Liver (tissue), 9 donors: ENCODE data around the gene GALNTL6. TPM values are rescaled to one million over a fixed set of nuclear protein-coding genes. Genes with fewer than 3 reads are reported as not detected.

ENCODE experiments used
- DNase-seq: peaks from one replicate; pipeline ENCODE4 v3.0.0-alpha.2; 2017; ENCODE audit warnings: low spot score
- H3K27ac ChIP-seq, 2 donors: one replicate each; pipeline ENCODE4 v1.7.0; 2013; ENCODE audit warnings: inconsistent platforms in 2 of 2, low read length in 2 of 2, control low read depth in 1 of 2, low read depth in 1 of 2, mild to moderate bottlenecking in 1 of 2
- H3K27me3 ChIP-seq, 4 donors: one replicate each; pipeline versions ENCODE4 v1.6.1 to v1.7.0; 2013; ENCODE audit warnings: low read length in 3 of 4, inconsistent platforms in 1 of 4, mild to moderate bottlenecking in 1 of 4, moderate library complexity in 1 of 4; ENCODE audit not compliant: control insufficient read depth in 4 of 4, insufficient read depth in 4 of 4
- H3K36me3 ChIP-seq, 4 donors: one replicate each; pipeline versions ENCODE4 v1.6.1 to v1.7.0; 2013; ENCODE audit warnings: low read length in 3 of 4, mild to moderate bottlenecking in 3 of 4, low read depth in 1 of 4, moderate library complexity in 1 of 4; ENCODE audit not compliant: control insufficient read depth in 4 of 4, insufficient read depth in 3 of 4
- H3K4me1 ChIP-seq, 4 donors: one replicate each; pipeline versions ENCODE4 v1.6.1 to v1.7.0; 2013; ENCODE audit warnings: low read length in 3 of 4, mild to moderate bottlenecking in 3 of 4, moderate library complexity in 1 of 4; ENCODE audit not compliant: control insufficient read depth in 4 of 4, insufficient read depth in 4 of 4
- H3K4me3 ChIP-seq, 3 donors: one replicate each; pipeline versions ENCODE4 v1.6.1 to v1.7.0; 2013; ENCODE audit warnings: low read length in 3 of 3, control low read depth in 1 of 3, low read depth in 1 of 3, mild to moderate bottlenecking in 1 of 3
- H3K9ac ChIP-seq, 2 donors: one replicate each; pipeline ENCODE4 v1.7.0; 2013; ENCODE audit warnings: low read length in 2 of 2, mild to moderate bottlenecking in 2 of 2, moderate library complexity in 2 of 2, control low read depth in 1 of 2, low read depth in 1 of 2
- H3K9me3 ChIP-seq, 4 donors: one replicate each; pipeline versions ENCODE4 v1.6.1 to v1.7.0; 2013; ENCODE audit warnings: low read length in 3 of 4; ENCODE audit not compliant: control insufficient read depth in 4 of 4
- EGR1 ChIP-seq, 2 donors: IDR thresholded peaks; 2 replicates each; pipeline ENCODE4 v1.6.1; 2016 to 2018; ENCODE audit warnings: antibody characterized with exemption in 2 of 2, low read depth in 2 of 2
- FOXA1 ChIP-seq: IDR thresholded peaks from 2 replicates; pipeline ENCODE4 v1.6.1; 2016; ENCODE audit warnings: antibody characterized with exemption
- FOXA2 ChIP-seq: IDR thresholded peaks from 2 replicates; pipeline ENCODE4 v1.6.1; 2016; ENCODE audit warnings: antibody characterized with exemption
- GABPA ChIP-seq, 2 donors: IDR thresholded peaks in 1 of 2; conservative IDR thresholded peaks in 1 of 2; 2 replicates each; pipeline ENCODE4 v1.6.1; 2016; ENCODE audit warnings: antibody characterized with exemption in 2 of 2, mild to moderate bottlenecking in 1 of 2, moderate library complexity in 1 of 2
- HNF4A ChIP-seq, 2 donors: conservative IDR thresholded peaks; 2 replicates each; pipeline ENCODE4 v1.6.1; 2016; ENCODE audit warnings: antibody characterized with exemption in 2 of 2, mild to moderate bottlenecking in 2 of 2
- MAX ChIP-seq: IDR thresholded peaks from 2 replicates; pipeline ENCODE4 v1.6.1; 2016; ENCODE audit warnings: antibody characterized with exemption
- NR2F2 ChIP-seq: IDR thresholded peaks from 2 replicates; pipeline ENCODE4 v1.6.1; 2016; ENCODE audit warnings: antibody characterized with exemption
- RAD21 ChIP-seq, 2 donors: IDR thresholded peaks; 2 replicates each; pipeline ENCODE4 v1.6.1; 2016; ENCODE audit warnings: antibody characterized with exemption in 2 of 2, mild to moderate bottlenecking in 2 of 2
- RXRA ChIP-seq, 2 donors: IDR thresholded peaks; 2 replicates each; pipeline ENCODE4 v1.6.1; 2017 to 2018; ENCODE audit warnings: antibody characterized with exemption in 2 of 2, mild to moderate bottlenecking in 1 of 2
- TAF1 ChIP-seq: conservative IDR thresholded peaks from 2 replicates; pipeline ENCODE4 v1.6.1; 2016; ENCODE audit warnings: antibody characterized with exemption, mild to moderate bottlenecking
- YY1 ChIP-seq: IDR thresholded peaks from 2 replicates; pipeline ENCODE4 v1.6.1; 2016; ENCODE audit warnings: antibody characterized with exemption, mild to moderate bottlenecking
- ZBTB33 ChIP-seq: IDR thresholded peaks from 2 replicates; pipeline ENCODE4 v1.6.1; 2016; ENCODE audit warnings: antibody characterized with exemption
- WGBS: extraction: QIAGEN DNeasy Blood & Tissue Kit; methylation state at CpG from one replicate; pipeline ENCODE4 v1.1.7; 2013; 5-methylcytosine and 5-hydroxymethylcytosine counted together
- polyA plus RNA-seq, 2 donors: library from polyadenylated mRNA; stranded (reverse) in 1 of 2; unstranded in 1 of 2; fragments of 200-250 nt in 1 of 2; fragments of >200 nt in 1 of 2; fragmentation: Nextera tagmentation in 1 of 2; extraction: Ambion mirVana in 1 of 2; gene quantifications; one replicate each; pipeline versions ENCODE4 v1.2.1 to v1.2.3, GENCODE V29; 2013 to 2015
- total RNA-seq, 2 donors: library from RNA; depleted of rRNA; stranded (reverse); fragments of >200 nt; gene quantifications; one replicate each; pipeline ENCODE4 v1.2.3, GENCODE V29; 2014
- TF ChIP-seq, protein P1 (sequence below): IDR thresholded peaks from 2 replicates; pipeline ENCODE4 v1.6.1; 2016; ENCODE audit warnings: antibody characterized with exemption, mild to moderate bottlenecking
- TF ChIP-seq, protein P2 (sequence below): fragments of 150-350 bp; IDR thresholded peaks from 2 replicates; pipeline ENCODE4 v1.5.1; 2017; ENCODE audit warnings: improper control_type of control experiment, low read depth, low read length; ENCODE audit not compliant: missing input control
- donor health status: healthy.
- donor health status: healthy.
- donor health status: healthy.
- donor health status: healthy.
- donor health status: healthy.

GALNTL6 gene
- total and polyA plus RNA-seq, 4 donors = 0.06 to 0.08 TPM; not detected in 2

DNA sequence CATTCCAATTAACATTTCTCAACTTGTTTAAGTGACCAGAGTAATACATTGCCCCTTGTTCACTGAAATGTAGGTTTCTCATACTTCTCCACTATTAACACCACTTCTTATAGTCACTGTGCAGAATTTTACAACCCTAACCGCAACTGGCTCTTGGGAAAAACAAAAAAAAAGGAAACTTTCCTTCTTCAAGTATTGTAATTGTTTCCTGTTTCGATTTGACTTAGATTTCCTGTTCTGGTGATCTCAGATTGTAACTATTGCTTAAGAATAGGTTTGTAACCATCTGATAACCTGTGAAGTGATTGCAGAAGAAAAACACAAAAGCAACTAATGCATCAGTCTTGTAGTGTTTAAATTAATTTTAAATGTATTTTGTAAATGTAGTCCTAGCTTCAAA is 760.7 kb downstream of the GALNTL6 start:
- no peak overlapping the region for H3K4me3 ChIP-seq
- no peak overlapping the region for H3K9ac ChIP-seq
- DNase-seq = no peak
- H3K27ac ChIP-seq = no peak overlapping the region
- no peaks in the 10 kb centered on the region for H3K4me1 ChIP-seq
- TF ChIP-seq FOXA2 = no peak
- TF ChIP-seq, protein P1, sequence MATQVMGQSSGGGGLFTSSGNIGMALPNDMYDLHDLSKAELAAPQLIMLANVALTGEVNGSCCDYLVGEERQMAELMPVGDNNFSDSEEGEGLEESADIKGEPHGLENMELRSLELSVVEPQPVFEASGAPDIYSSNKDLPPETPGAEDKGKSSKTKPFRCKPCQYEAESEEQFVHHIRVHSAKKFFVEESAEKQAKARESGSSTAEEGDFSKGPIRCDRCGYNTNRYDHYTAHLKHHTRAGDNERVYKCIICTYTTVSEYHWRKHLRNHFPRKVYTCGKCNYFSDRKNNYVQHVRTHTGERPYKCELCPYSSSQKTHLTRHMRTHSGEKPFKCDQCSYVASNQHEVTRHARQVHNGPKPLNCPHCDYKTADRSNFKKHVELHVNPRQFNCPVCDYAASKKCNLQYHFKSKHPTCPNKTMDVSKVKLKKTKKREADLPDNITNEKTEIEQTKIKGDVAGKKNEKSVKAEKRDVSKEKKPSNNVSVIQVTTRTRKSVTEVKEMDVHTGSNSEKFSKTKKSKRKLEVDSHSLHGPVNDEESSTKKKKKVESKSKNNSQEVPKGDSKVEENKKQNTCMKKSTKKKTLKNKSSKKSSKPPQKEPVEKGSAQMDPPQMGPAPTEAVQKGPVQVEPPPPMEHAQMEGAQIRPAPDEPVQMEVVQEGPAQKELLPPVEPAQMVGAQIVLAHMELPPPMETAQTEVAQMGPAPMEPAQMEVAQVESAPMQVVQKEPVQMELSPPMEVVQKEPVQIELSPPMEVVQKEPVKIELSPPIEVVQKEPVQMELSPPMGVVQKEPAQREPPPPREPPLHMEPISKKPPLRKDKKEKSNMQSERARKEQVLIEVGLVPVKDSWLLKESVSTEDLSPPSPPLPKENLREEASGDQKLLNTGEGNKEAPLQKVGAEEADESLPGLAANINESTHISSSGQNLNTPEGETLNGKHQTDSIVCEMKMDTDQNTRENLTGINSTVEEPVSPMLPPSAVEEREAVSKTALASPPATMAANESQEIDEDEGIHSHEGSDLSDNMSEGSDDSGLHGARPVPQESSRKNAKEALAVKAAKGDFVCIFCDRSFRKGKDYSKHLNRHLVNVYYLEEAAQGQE = no peak
- no peaks in the 10 kb centered on the region for H3K9me3 ChIP-seq
- H3K36me3 ChIP-seq = no peaks in the 10 kb centered on the region
- WGBS = 50% methylated on average over 2 of the region's 2 CpGs
- H3K27me3 ChIP-seq = peaks cover 0 to 4% (median 1%) of the 10 kb centered on the region in 4 donors

- DNase-seq = no peak
- H3K27ac ChIP-seq = no peak overlapping the region
Measured at GRCh38 chr4:172578712-172579111, 765.5 kb downstream of the GALNTL6 start.

More at GRCh38 chr4:172578712-172579111, 765.5 kb downstream of the GALNTL6 start:
- no peaks in the 10 kb centered on the region for H3K4me1 ChIP-seq
- peaks cover 0 to 4% (median 1%) of the 10 kb centered on the region in 4 donors for H3K27me3 ChIP-seq
- H3K9me3 ChIP-seq = no peaks in the 10 kb centered on the region
- H3K4me3 ChIP-seq = no peak overlapping the region
- H3K9ac ChIP-seq = no peak overlapping the region
- TF ChIP-seq YY1 (no peak), FOXA1 (no peak), HNF4A (conservative IDR thresholded peaks at IDR 0.05) (no peak), GABPA (IDR thresholded peaks at IDR 0.05 in 1 of 2, conservative IDR thresholded peaks at IDR 0.05 in 1 of 2) (no peak), RAD21 (IDR thresholded peaks at IDR 0.05) (no peak), TAF1 (no peak), NR2F2 (no peak), FOXA2 (no peak), ZBTB33 (no peak), MAX (no peak), RXRA (IDR thresholded peaks at IDR 0.05) (no peak), EGR1 (IDR thresholded peaks at IDR 0.05; ENCODE audit: low read depth in 2 of 2) (no peak)
- TF ChIP-seq, protein P1 = no peak
- TF ChIP-seq, protein P2, sequence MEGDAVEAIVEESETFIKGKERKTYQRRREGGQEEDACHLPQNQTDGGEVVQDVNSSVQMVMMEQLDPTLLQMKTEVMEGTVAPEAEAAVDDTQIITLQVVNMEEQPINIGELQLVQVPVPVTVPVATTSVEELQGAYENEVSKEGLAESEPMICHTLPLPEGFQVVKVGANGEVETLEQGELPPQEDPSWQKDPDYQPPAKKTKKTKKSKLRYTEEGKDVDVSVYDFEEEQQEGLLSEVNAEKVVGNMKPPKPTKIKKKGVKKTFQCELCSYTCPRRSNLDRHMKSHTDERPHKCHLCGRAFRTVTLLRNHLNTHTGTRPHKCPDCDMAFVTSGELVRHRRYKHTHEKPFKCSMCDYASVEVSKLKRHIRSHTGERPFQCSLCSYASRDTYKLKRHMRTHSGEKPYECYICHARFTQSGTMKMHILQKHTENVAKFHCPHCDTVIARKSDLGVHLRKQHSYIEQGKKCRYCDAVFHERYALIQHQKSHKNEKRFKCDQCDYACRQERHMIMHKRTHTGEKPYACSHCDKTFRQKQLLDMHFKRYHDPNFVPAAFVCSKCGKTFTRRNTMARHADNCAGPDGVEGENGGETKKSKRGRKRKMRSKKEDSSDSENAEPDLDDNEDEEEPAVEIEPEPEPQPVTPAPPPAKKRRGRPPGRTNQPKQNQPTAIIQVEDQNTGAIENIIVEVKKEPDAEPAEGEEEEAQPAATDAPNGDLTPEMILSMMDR = no peak
- WGBS = 58% methylated on average over 3 of the region's 3 CpGs
- H3K36me3 ChIP-seq = no peaks in the 10 kb centered on the region
